Suppressor macrophage (primary cell): ENCODE data around the gene VWCE.

Experiments used
- DNase-seq, 4 experiments: peaks; one replicate each; pipeline ENCODE4 v3.0.0-alpha.2; 2020 to 2022

VWCE gene

DNA sequence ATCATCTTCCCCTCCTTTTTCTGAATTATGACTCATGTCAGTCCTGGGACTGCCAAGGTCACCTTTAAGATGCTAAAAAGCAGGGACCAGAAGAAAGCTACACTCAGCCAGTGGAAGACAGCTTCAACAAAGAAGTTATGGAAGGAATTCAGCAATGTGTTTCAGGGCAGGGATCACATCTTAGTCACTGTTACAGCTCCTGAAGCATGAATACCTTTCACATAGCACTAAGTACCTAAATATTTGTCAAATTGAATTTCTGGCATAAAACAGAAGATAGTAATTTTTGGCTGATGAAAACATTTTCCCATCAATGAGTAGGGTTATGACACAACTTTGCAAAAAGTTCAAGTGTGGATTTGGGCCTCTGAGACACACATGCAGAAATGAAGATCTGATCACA, 32.6 kb upstream of the VWCE start:
- DNase-seq, result no peak

DNA sequence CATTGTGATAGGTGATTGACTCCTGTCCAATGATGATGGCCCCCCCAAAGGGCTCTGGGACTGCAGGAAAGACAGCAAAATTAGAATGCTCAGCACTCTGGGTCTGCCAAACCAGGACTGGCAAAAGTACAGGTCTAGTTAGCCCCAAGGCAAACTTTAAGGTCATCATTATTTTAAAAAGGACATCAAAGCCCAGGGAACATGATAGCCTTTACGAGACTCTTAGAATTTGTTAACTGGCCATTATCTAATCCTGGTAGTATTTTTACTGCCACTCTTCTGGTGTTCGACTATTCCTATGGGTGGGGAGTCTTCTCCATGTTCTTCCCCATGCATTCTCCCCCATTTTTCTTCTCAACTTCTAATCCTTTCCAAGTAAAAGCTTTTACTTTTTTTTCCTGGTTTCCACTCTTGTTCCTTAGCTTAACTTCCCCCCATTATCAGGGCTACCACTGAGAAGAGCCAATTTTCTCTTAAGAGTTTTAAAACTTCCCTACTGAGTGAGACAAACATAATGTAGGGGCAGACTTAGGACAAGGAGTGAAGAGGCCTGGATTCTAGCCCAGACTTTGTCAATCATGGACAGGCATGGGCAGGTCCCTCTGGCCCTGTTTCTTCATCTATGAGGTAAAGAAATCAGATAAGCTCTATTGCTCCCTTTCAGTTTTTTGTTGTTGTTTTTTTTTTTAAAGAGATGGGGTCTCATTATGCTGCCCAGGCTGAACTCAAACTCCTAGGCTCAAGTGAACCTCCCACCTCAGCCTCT, 30.7 kb upstream of the VWCE start:
- no peak for DNase-seq

DNA sequence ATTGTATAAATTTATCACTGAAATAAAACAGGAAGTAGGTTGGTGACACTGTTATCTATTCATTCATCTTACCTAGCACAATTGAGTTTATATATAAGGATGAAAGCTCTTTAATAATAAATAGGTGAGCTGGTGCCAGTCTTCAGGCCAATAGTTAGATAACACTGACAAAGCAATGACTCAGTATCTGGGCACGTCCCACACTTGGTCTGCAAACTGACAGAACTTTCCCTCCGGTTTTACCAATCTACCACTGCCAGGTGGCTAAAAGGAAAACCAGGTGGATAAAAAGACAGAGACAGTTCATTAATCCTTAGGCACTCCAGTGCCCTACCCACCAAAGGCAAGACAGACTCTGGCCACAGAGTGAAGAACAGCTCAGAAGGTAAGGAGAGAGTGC, 20.1 kb upstream of the VWCE start:
- no peak for DNase-seq

DNA sequence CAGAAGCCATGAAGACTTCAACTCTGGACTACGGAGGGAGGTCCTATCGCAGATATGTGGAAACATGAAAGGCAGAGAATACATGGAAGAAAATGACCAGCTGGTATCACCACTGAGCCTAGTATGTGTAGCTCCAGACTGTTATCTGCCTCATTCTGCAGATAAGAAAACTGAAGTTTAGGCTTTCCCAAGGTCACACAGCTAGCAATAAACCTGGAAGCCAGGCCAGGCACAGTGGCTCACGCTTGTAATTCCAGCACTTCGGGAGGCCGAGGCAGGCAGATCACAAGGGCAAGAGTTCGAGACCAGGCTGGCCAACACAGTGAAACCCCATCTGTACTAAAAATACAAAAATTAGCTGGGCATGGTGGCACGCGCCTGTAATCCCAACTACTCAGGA, 15.6 kb upstream of the VWCE start:
- no peak for DNase-seq

DNA sequence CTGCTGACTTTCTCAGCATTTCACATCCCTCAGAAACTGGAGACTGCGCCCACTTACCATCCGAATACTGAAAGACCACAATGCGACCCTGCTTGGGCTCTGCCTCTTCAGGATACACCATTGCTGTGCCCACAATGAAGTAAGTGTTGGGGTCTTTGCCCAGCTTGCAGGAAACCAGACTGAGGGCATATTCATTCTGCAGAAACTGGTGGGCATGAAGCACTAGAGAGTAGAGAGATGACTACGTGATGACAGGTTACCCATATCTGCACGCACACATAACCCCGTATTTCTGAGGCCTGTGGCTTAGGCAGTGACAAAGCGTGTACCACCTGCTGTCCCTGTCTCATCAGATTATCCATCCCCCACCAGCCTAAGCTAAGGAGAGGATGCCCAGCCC, 14.6 kb upstream of the VWCE start:
- no peak for DNase-seq

DNA sequence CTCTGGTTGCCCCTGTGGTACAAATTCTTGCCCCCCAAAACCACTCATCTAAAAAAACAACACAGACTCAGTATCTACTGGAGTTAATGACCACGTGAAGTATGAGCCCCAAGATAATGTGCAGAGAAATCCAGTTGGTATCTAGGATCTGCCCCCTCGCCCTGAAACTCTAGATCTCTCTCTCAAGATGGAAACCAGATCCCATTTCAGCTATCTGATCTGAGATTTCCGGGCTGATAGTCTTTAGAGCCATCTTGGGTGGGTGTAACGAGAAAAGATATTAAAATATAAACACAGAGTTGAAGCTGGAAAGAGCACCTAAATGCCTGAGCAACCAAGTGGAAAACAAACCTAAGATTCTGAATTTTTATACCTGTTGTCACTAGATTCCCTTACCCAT, 14.0 kb upstream of the VWCE start:
- no peak for DNase-seq

DNA sequence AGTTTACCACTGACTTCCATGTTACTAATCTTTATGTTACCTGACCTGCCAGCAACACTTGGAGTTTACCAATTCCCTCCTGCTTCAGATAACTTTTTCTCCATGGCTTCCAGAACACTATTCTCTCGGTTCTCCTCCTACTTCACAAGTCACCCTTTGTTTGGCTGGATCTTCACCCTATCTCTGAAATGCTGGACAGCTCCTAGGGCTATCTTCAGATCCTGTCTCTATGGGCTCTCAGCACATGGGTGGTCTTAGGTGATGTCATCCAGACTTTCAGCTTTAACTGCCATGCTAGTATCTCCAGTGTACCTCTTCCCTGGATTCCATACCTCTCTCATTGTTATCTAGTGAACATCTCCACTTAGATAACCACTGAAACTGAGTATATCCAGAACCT, 12.2 kb upstream of the VWCE start:
- no peak for DNase-seq

DNA sequence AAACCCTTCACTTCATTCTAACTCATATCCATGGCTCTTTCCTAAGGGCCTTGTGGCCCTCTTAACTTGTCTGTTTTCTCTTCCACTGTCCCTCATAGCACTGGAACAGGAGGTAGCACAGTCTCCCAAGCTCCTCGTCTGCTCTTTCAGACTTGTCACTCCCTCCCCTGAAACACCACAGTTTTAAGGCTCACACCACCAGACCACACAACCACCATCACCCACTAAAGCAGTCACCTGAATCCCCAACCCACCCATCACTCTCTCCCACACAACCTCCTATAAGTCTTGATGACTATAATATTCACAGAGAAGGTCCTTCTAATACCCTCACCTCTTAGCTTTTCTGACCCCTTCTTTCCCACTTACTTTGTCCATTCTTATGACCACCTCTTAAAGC, 11.1 kb upstream of the VWCE start:
- DNase-seq, result no peak

DNA sequence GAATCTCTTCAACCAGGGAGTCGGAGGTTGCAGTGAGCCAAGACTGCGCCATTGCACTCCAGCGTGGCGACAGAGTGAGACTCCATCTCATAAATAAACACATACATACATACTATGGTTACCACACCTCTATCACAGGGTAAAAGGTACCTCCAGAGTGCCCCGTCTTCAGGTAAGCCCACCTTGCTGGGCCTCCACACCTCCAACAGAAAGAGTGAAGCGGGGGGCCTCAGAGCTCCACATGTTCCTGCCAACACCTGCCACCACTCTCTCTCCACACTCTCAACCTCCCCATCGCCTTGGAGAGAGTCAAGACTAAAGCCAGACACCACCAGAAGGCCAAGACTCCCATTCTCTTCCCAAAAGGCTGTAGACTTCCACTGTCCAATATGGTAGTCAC, 10.3 kb upstream of the VWCE start:
- DNase-seq, result no peak

DNA sequence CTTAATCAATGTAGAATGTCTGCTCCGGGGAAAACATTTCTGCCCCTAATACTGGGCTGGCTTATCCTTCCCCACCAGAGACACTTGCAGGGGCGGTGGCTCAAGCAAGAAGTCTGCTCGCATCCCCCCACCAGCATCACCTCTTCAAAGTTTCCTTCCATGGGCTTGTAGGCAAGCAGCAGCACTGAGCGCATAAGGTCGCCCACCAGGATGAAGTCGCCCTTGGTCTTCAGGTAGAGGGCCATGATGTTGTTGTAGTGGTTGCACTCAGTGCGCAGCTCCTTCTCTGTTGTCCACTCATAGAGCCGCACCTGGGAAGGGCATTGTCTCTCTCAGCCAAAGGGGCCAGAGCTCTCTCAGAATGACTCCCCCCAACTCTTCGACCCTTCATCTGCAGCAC, 8.6 kb upstream of the VWCE start:
- no peak for DNase-seq

DNA sequence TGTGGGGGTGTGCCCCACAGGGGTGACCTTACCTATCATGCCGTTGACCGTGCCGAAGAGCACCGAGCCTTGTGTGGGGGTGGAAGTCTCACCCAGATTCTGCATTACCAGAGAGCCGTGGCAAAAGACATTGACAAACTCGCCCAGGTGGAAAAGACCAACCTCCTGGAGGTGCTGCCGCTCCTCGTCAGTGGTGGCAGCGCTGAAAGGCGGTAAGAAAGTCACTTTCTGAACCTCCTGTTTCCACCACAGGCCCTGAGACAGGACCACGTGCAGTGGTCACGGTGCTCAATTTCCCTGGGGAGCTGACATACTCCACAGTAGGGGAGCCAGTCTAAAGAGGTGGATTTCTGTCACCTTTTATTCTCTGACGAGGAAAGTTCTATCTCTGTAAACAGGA, 7.4 kb upstream of the VWCE start:
- DNase-seq, result no peak

DNA sequence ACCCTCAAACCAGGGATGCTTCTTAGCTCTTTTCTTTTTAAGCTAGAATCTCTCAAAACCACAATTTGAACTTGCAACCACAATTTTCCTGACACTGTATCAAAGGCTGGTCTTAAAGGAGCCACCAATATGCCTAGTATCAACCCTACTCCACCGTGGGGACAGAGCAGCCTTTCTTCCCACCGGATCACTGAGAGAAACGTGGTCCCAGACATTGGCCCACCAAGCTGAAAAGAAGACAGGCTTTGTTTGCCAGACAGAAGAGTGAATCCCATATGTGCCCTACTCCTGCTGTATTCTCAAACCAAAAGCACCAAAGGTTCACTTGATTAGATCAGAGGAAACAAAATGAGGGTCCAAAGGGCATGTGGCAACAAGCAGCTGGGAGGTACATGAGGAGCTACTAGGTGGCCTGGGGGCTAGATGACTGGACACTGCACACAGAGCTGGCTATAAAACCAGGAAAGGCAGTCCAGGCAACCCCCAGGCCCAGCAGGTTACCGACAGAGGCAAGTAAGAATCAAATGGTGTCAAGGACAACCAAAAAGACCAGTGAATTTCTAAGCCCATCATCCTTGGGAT, 3.6 kb upstream of the VWCE start:
- no peak for DNase-seq

DNA sequence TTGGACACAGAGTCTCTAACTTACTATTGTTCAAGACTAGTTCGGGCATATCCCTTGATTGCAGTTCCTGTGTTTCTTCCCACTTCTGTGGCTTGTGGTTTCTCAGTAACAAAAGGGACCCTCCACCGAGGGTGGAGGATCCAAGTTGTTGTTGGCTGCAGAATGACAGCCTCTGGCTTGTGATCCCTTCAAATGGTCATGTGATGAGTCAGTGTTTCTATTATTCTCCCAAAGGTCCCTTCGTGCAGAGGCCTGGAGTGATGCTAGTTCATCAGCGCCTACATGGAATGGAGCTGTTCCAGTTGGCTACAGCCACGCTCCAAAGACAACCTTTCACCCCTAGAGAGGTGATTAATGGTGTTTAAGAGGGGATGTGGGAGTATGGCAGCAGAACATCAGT, 2.6 kb upstream of the VWCE start:
- DNase-seq, result peak; percentile 69 to 85 (median 74)

DNA sequence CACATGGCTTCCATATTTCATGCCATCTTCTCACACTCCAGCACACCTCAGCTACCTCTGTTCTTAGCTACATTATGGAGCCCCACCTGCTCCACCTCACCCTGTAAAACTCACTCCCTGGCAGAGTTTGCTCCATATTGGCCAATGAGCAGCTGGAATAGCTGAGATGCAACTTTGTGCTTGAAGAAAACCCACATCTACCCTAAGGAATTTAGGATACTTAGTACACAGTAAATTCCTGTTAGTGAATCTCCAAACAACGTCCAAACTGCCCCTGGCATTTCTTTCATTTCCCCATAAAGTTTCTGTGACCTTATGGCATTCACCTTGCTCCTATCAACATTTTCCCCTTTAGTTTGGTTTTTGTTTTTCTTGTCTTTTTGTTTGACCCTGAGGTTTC, 2.2 kb upstream of the VWCE start:
- DNase-seq, result no peak

DNA sequence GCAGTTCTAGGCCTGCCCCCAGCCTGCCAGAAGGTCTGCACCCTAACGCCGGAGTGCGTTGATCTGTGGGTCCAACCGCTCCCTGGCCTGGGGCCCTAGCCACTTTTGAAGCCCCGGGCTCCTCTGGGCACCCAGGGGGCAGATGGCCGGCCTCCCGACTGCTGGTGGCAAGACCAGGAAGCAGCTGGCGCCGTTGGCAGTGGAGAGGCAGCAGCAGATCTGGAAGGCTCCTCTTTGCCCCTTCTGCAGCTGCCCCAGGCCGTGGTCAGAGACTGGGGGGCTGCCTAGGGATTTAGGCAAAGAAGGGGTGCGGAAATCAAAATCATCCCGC, 445 bp upstream of the VWCE start:
- DNase-seq, result peak in 2 of 4 experiments; percentile 22 to 29

DNA sequence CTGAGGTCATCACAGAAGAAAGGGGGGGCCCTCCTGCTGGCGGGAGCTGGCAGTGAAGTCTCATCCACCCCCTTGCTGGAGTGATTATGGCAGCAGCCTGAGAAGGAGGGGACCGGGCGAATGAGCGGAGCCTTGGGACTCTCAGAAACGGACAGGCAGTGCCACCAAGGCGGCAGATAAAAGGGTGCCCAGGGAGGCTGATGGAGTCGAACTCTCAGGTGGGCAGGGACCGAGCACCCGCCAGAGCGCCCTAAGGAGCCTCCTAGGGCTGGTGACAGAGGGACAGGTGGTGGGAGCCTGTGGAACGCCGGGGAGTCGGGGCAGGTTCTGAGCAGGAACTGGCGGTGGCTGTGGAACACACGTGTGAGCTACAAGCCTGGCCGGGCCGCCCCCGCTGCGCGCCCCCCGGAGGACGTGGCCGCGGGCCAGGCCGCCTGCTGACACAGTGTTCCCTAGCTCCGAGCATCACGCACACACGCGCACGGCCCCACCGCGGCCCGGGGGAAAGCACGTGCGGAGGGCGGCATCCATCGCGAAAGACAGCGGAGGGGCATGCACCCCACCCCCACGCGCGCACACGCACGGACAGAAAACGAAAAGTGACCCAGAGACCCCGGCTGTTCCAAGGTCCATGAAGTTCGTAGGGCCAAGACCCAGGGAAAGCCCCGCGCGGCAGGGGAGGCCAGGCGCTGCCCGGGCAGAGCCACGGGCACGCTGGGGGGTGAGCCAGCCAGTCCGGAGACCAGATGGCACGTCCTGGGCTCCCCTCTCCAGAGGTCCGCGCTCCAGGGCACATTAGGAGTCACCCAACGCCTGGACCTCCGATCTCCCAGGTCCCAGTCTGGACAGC, 1.0 kb downstream of the VWCE start:
- DNase-seq, result peak; percentile 31 to 65 (median 60)

DNA sequence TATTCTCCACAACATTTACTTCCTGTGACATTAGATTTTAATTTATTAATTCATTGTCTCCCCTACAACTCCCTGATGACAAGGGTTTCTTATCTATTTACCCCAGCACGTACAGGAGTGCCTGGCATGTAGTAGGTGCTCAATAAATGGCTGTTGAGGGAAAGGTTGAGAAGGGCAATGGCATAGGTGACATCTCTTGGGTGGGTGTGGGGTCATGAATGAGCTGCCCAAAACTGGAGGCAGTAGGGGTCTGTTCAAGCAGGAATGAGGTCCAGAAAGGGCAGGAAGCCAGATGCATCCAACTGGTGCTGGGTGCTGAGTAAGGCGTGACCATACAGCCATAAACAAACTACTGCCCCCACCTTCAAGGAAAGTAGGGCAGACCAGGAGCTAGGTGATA, 2.8 kb downstream of the VWCE start:
- DNase-seq, result no peak

DNA sequence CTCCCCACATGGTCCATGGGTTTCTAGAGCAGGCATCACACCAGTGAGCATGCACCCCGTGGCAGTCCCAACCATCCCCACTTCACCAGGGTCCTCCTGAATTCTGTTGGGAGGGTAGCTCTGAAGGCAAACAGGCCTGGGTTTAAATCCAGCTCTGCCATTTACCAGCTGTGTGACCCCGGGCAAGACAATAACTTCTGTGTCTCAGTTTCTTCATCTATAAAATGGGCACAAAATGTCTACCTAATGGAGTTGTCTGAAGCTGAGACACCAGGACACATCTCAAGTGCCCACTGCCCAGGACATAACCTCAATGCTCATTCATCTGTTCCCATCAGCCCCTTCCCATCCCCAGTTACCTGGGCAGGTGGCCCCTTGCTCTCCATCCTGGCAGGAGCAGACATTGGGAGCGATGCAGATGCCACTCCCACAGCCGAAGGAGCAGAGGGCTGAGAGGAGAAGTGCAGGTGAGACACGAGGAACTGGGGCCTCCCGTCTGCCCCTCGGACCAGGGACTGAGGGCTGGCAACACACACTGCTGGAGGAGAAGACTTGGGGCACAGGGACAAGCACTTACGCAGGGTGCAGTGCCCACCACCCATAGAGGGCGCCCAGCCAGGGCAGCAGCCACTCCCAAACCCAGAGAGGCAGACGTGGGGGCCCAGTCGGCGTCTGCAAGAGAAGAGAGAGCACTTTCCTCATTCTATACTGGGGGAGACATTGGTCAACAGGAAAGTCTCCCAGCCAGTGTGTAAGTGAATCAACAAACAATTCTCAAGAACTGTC, 4.0 kb downstream of the VWCE start:
- peak in 1 of 4 experiments; percentile 20 for DNase-seq

DNA sequence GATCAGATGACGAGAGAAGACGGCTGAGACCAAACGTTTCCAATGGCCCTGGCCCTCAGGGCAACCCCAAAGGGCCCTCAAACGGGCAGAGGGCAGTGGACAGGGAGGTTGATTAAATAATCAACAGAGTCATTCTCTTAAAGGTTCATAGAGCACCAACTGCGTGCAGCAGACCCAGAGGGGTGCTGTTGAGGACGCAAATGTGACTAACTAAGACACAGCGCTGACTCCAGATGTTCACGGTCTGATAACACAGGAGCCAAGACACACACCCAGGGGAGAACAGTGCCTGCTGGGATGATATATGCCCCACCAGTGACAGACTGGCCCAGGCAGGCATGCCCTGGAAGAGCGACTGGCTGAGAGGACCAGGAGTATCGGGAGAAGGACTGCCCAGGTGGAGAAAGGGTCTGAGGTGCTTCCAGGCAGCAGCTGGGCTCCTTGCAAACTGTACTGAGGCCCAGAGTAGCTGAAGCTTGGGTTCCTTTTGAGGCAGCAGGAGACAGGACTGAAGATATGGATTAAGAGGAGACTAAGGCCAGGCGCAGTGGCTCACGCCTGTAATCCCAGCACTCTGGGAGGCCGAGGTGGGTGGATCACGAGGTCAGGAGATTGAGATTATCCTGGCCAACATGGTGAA, 7.7 kb downstream of the VWCE start:
- no peak for DNase-seq

DNA sequence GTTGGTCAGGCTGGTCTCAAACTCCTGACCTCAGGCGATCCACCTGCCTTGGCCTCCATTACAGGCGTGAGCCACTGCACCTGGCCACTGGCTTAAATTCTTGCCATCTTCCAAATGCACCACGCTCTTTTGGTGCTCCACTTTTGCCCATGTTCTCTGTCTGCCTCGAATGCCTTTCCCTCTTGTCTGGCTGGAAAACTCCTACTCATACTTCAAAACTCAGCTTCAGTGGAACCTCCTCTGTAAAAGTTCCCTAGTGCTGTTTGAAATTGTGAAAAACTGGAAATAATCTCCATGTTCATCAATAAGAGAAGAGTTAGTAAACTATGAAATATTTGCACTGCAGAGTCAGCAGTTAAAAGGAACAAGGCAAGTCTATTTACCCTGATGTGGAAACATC, 11.5 kb downstream of the VWCE start:
- no peak for DNase-seq

DNA sequence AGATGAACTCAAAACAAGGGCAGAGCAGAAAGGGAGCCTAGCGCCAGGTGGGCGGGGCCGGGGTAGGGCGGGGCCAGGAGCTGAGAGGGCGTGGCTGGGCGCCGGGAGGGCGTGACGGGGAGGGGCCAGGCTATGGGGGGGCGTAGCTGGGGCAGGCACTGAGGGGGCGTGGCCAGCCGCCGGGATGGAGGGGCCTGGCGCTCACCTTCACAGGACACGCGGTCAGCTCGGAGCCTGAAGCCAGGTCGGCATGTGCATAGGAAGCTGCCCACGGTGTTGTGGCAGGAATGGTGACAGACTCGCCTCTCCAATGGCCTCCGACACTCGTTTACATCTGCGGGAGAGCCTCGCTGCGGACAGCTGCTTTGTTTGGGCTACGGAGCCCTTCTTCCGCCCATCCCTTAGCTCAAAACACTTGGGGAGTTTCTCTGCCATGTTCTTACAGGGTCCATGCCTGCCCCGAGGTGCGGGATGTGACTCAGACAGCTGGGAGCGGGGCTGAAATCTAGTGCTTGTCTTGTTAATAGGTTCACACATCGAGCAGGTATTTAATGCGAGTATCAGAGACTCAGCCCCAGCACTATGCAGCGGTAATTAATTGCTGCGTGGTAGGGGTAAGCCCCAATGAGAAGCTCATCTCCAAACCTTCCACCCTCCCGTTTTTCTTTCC, 13.4 kb downstream of the VWCE start:
- DNase-seq, result peak in 2 of 4 experiments; percentile 21 to 33
